Activated naive CD8-positive, alpha-beta T cell (primary cell): ENCODE results near the gene TUBA1C.
"Not testable (repeated sequence)": the region's sequence is repeated elsewhere in the genome, so short reads cannot be mapped to it uniquely, and the experiment has no call there.

ENCODE experiments used
- H3K27ac Mint-ChIP-seq: one replicate; pipeline ENCODE4 v1.8.0; 2021; ENCODE audit warnings: mixed read lengths
- H3K27me3 Mint-ChIP-seq: one replicate; pipeline ENCODE4 v1.8.0; 2021; ENCODE audit warnings: mixed read lengths
- H3K36me3 Mint-ChIP-seq: one replicate; pipeline ENCODE4 v1.8.0; 2021; ENCODE audit warnings: mixed read lengths
- H3K4me1 Mint-ChIP-seq: one replicate; pipeline ENCODE4 v1.8.0; 2021; ENCODE audit warnings: low read depth, mixed read lengths
- H3K4me3 Mint-ChIP-seq: one replicate; pipeline ENCODE4 v1.8.0; 2021; ENCODE audit warnings: mild to moderate bottlenecking, mixed read lengths
- H3K9me3 Mint-ChIP-seq: one replicate; pipeline ENCODE4 v1.8.0; 2021; ENCODE audit warnings: low read depth, mixed read lengths

The TUBA1C gene

DNA sequence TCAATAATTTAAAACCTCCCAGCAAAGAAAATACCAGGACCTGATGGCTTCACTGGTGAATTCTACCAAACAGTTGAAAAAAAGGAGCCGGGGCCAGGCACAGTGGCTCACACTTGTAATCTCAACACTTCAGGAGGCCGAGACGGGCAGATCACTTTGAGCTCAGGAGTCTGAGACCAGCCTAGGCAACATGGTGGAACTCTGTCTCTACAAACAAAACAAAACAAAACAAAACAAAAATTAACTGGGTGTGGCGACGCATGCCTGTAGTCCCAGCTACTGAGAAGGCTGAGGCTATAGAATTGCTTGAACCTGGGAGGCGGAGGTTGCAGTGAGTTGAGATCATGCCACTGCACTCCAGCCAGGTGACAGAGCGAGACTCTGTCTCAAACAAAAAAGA, 44.5 kb downstream of the TUBA1C start:
- Mint-ChIP-seq H3K4me1 (no peaks in the 10 kb centered on the region), H3K4me3 (no peak overlapping the region), H3K27ac (no peak overlapping the region), H3K27me3 (peaks cover 23% of the 10 kb centered on the region), H3K9me3 (no peaks in the 10 kb centered on the region), H3K36me3 (no peaks in the 10 kb centered on the region)

DNA sequence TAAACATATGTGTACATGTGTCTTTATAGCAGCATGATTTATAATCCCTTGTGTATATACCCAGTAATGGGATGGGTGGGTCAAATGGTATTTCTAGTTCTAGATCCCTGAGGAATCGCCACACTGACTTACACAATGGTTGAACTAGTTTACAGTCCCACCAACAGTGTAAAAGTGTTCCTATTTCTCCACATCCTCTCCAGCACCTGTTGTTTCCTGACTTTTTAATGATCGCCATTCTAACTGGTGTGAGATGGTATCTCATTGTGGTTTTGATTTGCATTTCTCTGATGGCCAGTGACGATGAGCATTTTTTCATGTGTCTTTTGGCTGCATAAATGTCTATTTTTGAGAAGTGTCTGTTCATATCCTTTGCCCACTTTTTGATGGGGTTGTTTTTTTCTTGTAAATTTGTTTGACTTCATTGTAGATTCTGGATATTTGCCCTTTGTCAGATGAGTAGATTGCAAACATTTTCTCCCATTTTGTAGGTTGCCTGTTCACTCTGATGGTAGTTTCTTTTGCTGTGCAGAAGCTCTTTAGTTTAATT, 45.6 kb downstream of the TUBA1C start:
- H3K36me3 Mint-ChIP-seq, H3K27ac Mint-ChIP-seq, H3K4me3 Mint-ChIP-seq, H3K9me3 Mint-ChIP-seq, H3K4me1 Mint-ChIP-seq: not testable (repeated sequence)
- peaks cover 21% of the 10 kb centered on the region for H3K27me3 Mint-ChIP-seq

GRCh38 chr12:49314811-49315210, 49.9 kb downstream of the TUBA1C start:
- Mint-ChIP-seq H3K27ac (no peak overlapping the region), H3K4me3 (no peak overlapping the region), H3K4me1 (no peaks in the 10 kb centered on the region)

DNA sequence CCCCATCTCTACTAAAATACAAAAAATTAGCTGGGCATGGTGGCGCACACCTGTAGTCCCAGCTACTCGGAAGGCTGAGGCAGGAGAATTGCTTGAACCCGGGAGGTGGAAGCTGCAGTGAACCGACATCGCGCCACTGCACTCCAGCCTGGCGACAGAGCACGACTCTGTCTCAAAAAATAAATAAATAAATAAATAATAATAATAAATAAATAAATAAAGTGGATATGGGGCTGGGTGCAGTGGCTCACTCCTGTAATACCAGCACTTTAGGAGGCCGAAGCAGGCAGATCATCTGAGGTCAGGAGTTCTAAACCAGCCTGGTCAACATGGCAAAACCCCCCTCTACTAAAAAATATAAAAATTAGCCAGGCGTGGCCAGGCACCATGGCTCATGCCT, 52.2 kb downstream of the TUBA1C start:
- not testable (repeated sequence) for H3K27me3 Mint-ChIP-seq, H3K4me1 Mint-ChIP-seq, H3K4me3 Mint-ChIP-seq, H3K27ac Mint-ChIP-seq, H3K9me3 Mint-ChIP-seq, H3K36me3 Mint-ChIP-seq

More at GRCh38 chr12:49314811-49315210, 49.9 kb downstream of the TUBA1C start:
- Mint-ChIP-seq H3K36me3 (no peaks in the 10 kb centered on the region), H3K9me3 (no peaks in the 10 kb centered on the region), H3K27me3 (peaks cover 5% of the 10 kb centered on the region)

DNA sequence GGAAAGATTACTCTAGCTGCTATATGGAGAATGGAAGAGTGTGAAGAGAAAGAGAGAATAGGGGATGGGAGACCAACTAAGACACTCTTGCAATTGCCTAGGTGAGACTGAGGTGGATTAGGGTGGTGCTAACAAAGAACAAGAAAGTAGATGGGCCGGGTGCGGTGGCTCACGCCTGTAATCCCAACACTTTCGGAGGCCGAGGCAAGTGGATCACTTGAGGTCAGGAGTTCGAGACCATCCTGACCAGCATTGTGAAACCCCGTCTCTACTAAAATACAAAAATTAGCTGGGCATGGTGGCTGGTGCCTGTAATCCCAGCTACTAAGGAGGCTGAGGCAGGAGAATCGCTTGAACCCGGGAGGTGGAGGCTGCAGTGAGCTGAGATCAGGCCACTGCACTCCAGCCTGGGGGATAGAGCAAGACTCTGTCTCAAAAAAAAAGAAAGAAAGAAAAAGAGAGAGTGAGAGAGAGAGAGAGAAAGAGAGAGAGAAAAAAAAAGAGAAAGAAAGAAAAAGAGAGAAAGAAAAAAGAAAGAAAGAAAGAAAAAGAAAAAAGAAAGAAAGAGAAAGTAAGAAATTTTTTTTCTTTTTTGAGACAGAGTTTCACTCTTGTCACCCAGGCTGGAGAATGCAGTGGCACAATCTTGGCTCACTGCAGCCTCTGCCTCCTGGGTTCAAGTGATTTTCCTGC, 55.7 kb downstream of the TUBA1C start:
- H3K36me3 Mint-ChIP-seq, H3K27ac Mint-ChIP-seq, H3K9me3 Mint-ChIP-seq, H3K27me3 Mint-ChIP-seq: not testable (repeated sequence)
- H3K4me1 Mint-ChIP-seq: peaks cover 15% of the 10 kb centered on the region
- H3K4me3 Mint-ChIP-seq: peak overlapping the region; percentile 50

DNA sequence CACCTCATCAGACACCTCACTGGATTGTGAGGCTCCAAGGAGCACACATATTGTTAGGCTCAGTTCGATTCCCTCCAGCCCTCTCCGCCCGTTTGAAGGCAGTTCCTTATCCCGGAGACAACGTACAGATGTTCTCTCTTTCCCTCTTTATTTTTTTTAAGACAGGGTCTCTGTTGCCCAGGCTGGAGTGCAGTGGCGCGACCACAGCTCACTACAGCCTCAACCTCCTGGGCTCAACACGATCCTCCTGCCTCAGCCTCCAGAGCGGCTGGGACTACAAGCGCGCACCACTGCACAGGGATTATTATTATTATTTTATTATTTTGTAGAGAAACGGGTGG, 57.5 kb downstream of the TUBA1C start:
- Mint-ChIP-seq H3K9me3 (no peaks in the 10 kb centered on the region), H3K27ac (peak overlapping the region; percentile 89), H3K4me1 (peaks cover 15% of the 10 kb centered on the region), H3K36me3 (no peaks in the 10 kb centered on the region), H3K4me3 (peak overlapping the region; percentile 95), H3K27me3 (no peaks in the 10 kb centered on the region)

GRCh38 chr12:49322708-49323523, 58.0 kb downstream of the TUBA1C start, which contains the start of gene TROAP:
TROAP (plus strand) TSS chr12:49323255; CDS start chr12:49323609, 354 bp downstream.
- H3K4me3 Mint-ChIP-seq: peak within 1 kb of the TSS; percentile 95

DNA sequence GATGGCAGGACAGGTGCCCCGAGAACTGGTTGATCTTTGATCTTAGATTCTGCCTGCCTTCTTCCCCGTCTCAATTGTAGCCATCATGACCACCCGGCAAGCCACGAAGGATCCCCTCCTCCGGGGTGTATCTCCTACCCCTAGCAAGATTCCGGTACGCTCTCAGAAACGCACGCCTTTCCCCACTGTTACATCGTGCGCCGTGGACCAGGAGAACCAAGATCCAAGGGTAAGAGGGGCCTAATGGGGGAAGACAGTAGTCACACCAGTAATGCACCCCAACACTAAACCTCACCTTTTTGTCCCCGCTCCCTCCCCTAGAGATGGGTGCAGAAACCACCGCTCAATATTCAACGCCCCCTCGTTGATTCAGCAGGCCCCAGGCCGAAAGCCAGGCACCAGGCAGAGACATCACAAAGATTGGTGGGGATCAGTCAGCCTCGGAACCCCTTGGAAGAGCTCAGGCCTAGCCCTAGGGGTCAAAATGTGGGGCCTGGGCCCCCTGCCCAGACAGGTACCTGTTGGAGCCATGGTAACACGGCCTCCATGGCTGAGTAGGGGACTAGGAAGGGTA, 58.7 kb downstream of the TUBA1C start:
- Mint-ChIP-seq H3K4me3 (peak overlapping the region; percentile 95), H3K27ac (peak overlapping the region; percentile 89), H3K4me1 (peaks cover 15% of the 10 kb centered on the region), H3K36me3 (no peaks in the 10 kb centered on the region), H3K9me3 (no peaks in the 10 kb centered on the region), H3K27me3 (no peaks in the 10 kb centered on the region)

More at GRCh38 chr12:49322708-49323523, 58.0 kb downstream of the TUBA1C start, which contains the start of gene TROAP:
- no peaks in the 10 kb centered on the region for H3K36me3 Mint-ChIP-seq
- H3K27me3 Mint-ChIP-seq: no peaks in the 10 kb centered on the region
- H3K9me3 Mint-ChIP-seq: no peaks in the 10 kb centered on the region
- H3K4me1 Mint-ChIP-seq: peaks cover 15% of the 10 kb centered on the region
- H3K27ac Mint-ChIP-seq: peak within 1 kb of the TSS; percentile 89
